Activated B cell treated with CpG ODN at 0.5 μM for 24 hours (primary cell): ENCODE measurements around the gene NTMT1. TPM values are rescaled to one million over a fixed set of nuclear protein-coding genes. Genes with fewer than 3 reads are reported as not detected.

Source experiments
- ATAC-seq: fragments of 200-7000 bp; cut with Tn5 transposase; one replicate; pipeline ENCODE4 v1.10.0; 2021; ENCODE audit warnings: low read depth, mild to moderate bottlenecking, moderate library complexity
- CTCF ChIA-PET: fragments of 350-600 bp; sonication (Branson Sonifier 250); formaldehyde crosslinking; loops from one replicate; lab custom pipeline; 2021; ENCODE audit warnings: antibody characterized with exemption; lab: Charles Lee
- POLR2A ChIA-PET: fragments of 350-600 bp; sonication (Branson Sonifier 250); formaldehyde crosslinking; loops from one replicate; lab custom pipeline; 2021; ENCODE audit warnings: antibody characterized with exemption; lab: Charles Lee
- DNase-seq: peaks from one replicate; pipeline ENCODE4 v3.0.0; 2022
- H3K27ac Mint-ChIP-seq: one replicate; pipeline ENCODE4 v1.8.0; 2020; ENCODE audit warnings: mixed read lengths
- H3K27me3 Mint-ChIP-seq: one replicate; pipeline ENCODE4 v1.8.0; 2021; ENCODE audit warnings: mixed read lengths
- H3K36me3 Mint-ChIP-seq: one replicate; pipeline ENCODE4 v1.8.0; 2021; ENCODE audit warnings: low read depth, mixed read lengths
- H3K4me1 Mint-ChIP-seq: one replicate; pipeline ENCODE4 v1.8.0; 2021; ENCODE audit warnings: mixed read lengths
- H3K4me3 Mint-ChIP-seq: one replicate; pipeline ENCODE4 v1.8.0; 2020; ENCODE audit warnings: mild to moderate bottlenecking, mixed read lengths
- H3K9me3 Mint-ChIP-seq: one replicate; pipeline ENCODE4 v1.8.0; 2020; ENCODE audit warnings: mixed read lengths
- CTCF ChIP-seq: fragments of 200-600 bp; IDR thresholded peaks from one replicate; pipeline ENCODE4 v1.8.0; 2022; ENCODE audit warnings: antibody characterized with exemption, mild to moderate bottlenecking
- intact Hi-C: fragments of 100-400 bp; cut with micrococcal nuclease; formaldehyde crosslinking; loops from one replicate; pipeline ENCODE4 v1.15.1; 2024
- total RNA-seq: library from RNA; stranded (reverse); gene quantifications from 2 replicates; pipeline ENCODE4 v1.2.3, GENCODE V29; 2022

Gene NTMT1
- total RNA-seq, 1 donor from 2014 or later = 33.1 TPM

- no peak overlapping the region for H3K27ac Mint-ChIP-seq
- DNase-seq (no peak), ATAC-seq (no peak)
- TF ChIP-seq CTCF = no peak
- peaks cover 3% of the 10 kb centered on the region for H3K27me3 Mint-ChIP-seq
- H3K36me3 Mint-ChIP-seq = no peaks in the 10 kb centered on the region
- intact Hi-C loops = no loop called here
- no peak overlapping the region for H3K4me3 Mint-ChIP-seq
- H3K4me1 Mint-ChIP-seq = peaks cover 23% of the 10 kb centered on the region
- ChIA-PET POLR2A (interaction anchor here (0.5 kb wide), 1 partner anchor 489 kb away, joined by 9 read pairs; no protein-coding TSS in a partner anchor), CTCF (no interaction called here)
- H3K9me3 Mint-ChIP-seq = no peaks in the 10 kb centered on the region
These were observed 44.3 kb upstream of the NTMT1 start for GRCh38 chr9:129581505-129582189.

GRCh38 chr9:129582855-129583254, 43.1 kb upstream of the NTMT1 start:
- no peaks in the 10 kb centered on the region for H3K36me3 Mint-ChIP-seq
- no peak overlapping the region for H3K27ac Mint-ChIP-seq
- ChIA-PET CTCF (no interaction called here), POLR2A (no interaction called here)
- H3K27me3 Mint-ChIP-seq = peaks cover 3% of the 10 kb centered on the region
- intact Hi-C loops = no loop called here
- no peak for TF ChIP-seq CTCF
- no peaks in the 10 kb centered on the region for H3K9me3 Mint-ChIP-seq
- peaks cover 23% of the 10 kb centered on the region for H3K4me1 Mint-ChIP-seq
- ATAC-seq = no peak
- no peak for DNase-seq
- no peak overlapping the region for H3K4me3 Mint-ChIP-seq

- Mint-ChIP-seq H3K4me1 (peaks cover 23% of the 10 kb centered on the region), H3K27ac (no peak overlapping the region), H3K9me3 (no peaks in the 10 kb centered on the region), H3K27me3 (peaks cover 3% of the 10 kb centered on the region), H3K4me3 (no peak overlapping the region), H3K36me3 (no peaks in the 10 kb centered on the region)
- ATAC-seq (no peak), DNase-seq (no peak)
- no peak for TF ChIP-seq CTCF
- CTCF ChIA-PET = no interaction called here
- intact Hi-C loops = loop anchor here (1.0 kb wide), 1 partner anchor 380 kb away; no protein-coding TSS in a partner anchor
- POLR2A ChIA-PET = interaction anchor here (0.8 kb wide), 1 partner anchor 24 kb away, joined by 5 read pairs; no protein-coding TSS in a partner anchor
These were observed 42.5 kb upstream of the NTMT1 start for GRCh38 chr9:129583308-129584038.

- intact Hi-C loops = loop anchor here (1.0 kb wide), 1 partner anchor 381 kb away; no protein-coding TSS in a partner anchor
- Mint-ChIP-seq H3K9me3 (no peaks in the 10 kb centered on the region), H3K36me3 (no peaks in the 10 kb centered on the region), H3K4me1 (peaks cover 23% of the 10 kb centered on the region), H3K27me3 (peaks cover 9% of the 10 kb centered on the region), H3K4me3 (no peak overlapping the region), H3K27ac (no peak overlapping the region)
- ChIA-PET POLR2A (interaction anchor here (0.8 kb wide), 1 partner anchor 23 kb away, joined by 5 read pairs; no protein-coding TSS in a partner anchor), CTCF (no interaction called here)
- peak; percentile 74 for ATAC-seq
- TF ChIP-seq CTCF = no peak
- no peak for DNase-seq
These were observed 41.8 kb upstream of the NTMT1 start for GRCh38 chr9:129584136-129584535.

- no peak overlapping the region for H3K4me3 Mint-ChIP-seq
- POLR2A ChIA-PET = no interaction called here
- ATAC-seq (no peak), DNase-seq (no peak)
- H3K27ac Mint-ChIP-seq = no peak overlapping the region
- TF ChIP-seq CTCF = no peak
- CTCF ChIA-PET = no interaction called here
- H3K36me3 Mint-ChIP-seq = no peaks in the 10 kb centered on the region
- peaks cover 11% of the 10 kb centered on the region for H3K4me1 Mint-ChIP-seq
- no peaks in the 10 kb centered on the region for H3K9me3 Mint-ChIP-seq
- H3K27me3 Mint-ChIP-seq = peaks cover 14% of the 10 kb centered on the region
- intact Hi-C loops = no loop called here
These were observed 40.6 kb upstream of the NTMT1 start for GRCh38 chr9:129585352-129585751.
